IgD-negative memory B cell (primary cell): ENCODE measurements around the gene RHBDL3. TPM values are rescaled to one million over a fixed set of nuclear protein-coding genes. Genes with fewer than 3 reads are reported as not detected.
A peak's percentile ranks its signal among the peaks of the same experiment; 100 is the strongest.
"Not testable (repeated sequence)": the region's sequence is repeated elsewhere in the genome, so short reads cannot be mapped to it uniquely, and the experiment has no call there.

Source experiments
- H3K27ac Mint-ChIP-seq, 3 donors: one replicate each; pipeline ENCODE4 v1.8.0; 2020 to 2022; ENCODE audit warnings: mild to moderate bottlenecking in 3 of 3, mixed read lengths in 3 of 3, moderate library complexity in 1 of 3
- H3K27me3 Mint-ChIP-seq: one replicate; pipeline ENCODE4 v1.8.0; 2021; ENCODE audit warnings: mixed read lengths
- H3K36me3 Mint-ChIP-seq: one replicate; pipeline ENCODE4 v1.8.0; 2020; ENCODE audit warnings: mild to moderate bottlenecking, mixed read lengths
- H3K4me1 Mint-ChIP-seq, 3 donors: one replicate each; pipeline ENCODE4 v1.8.0; 2020 to 2022; ENCODE audit warnings: mixed read lengths in 3 of 3, mild to moderate bottlenecking in 1 of 3
- H3K4me3 Mint-ChIP-seq, 4 donors: one replicate each; pipeline ENCODE4 v1.8.0; 2020 to 2022; ENCODE audit warnings: mild to moderate bottlenecking in 4 of 4, mixed read lengths in 4 of 4, moderate library complexity in 3 of 4
- H3K9me3 Mint-ChIP-seq, 3 donors: one replicate each; pipeline ENCODE4 v1.8.0; 2020 to 2021; ENCODE audit warnings: mixed read lengths in 3 of 3, mild to moderate bottlenecking in 1 of 3
- polyA plus RNA-seq: library from polyadenylated mRNA; unstranded; fragments of 300-500 nt; fragmentation: Illumina TruSeq; gene quantifications from one replicate; pipeline ENCODE4 v1.2.3, GENCODE V29; 2021

Gene RHBDL3
- polyA plus RNA-seq, 1 donor from 2014 or later: not detected

DNA sequence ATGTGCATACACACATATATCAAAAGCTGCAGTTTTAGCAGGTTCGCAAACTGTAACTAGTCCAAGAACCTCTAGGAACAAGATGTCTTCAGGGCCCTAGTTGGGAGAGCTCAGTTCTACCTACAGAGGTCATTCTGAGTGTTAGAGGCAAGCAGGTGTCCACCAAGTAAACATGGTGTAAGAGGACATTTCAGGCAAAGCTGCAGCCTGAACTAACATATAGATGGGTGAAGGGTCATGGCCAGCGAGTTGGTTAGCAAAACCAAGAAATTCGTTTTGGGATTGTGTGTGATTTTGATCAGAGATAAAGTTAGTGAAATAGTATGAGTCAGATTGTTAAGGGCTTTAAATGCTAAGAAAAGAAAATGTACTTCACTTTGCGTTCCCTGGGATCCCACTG, 51.7 kb downstream of the RHBDL3 start:
- Mint-ChIP-seq H3K9me3 (no peaks in the 10 kb centered on the region), H3K27me3 (peaks cover 3% of the 10 kb centered on the region), H3K27ac (no peak overlapping the region), H3K4me3 (no peak overlapping the region), H3K36me3 (no peaks in the 10 kb centered on the region), H3K4me1 (peaks cover 6 to 10% (median 8%) of the 10 kb centered on the region in 3 donors)

- no peaks in the 10 kb centered on the region for H3K36me3 Mint-ChIP-seq
- H3K27me3 Mint-ChIP-seq: peaks cover 3% of the 10 kb centered on the region
- no peaks in the 10 kb centered on the region for H3K9me3 Mint-ChIP-seq
- peaks cover 6 to 10% (median 8%) of the 10 kb centered on the region in 3 donors for H3K4me1 Mint-ChIP-seq
- peak overlapping the region in 1 of 4 donors; percentile 79 for H3K4me3 Mint-ChIP-seq
- H3K27ac Mint-ChIP-seq: peak overlapping the region in 2 of 3 donors; percentile 28 to 40
Observed at GRCh38 chr17:32318071-32318470, 52.4 kb downstream of the RHBDL3 start.

- Mint-ChIP-seq H3K4me1 (peaks cover 13% of the 10 kb centered on the region in 3 donors), H3K27ac (peak overlapping the region; percentile 85 to 92 (median 88)), H3K4me3 (peak overlapping the region; percentile 73 to 95 (median 86)), H3K27me3 (peaks cover 3% of the 10 kb centered on the region), H3K9me3 (no peaks in the 10 kb centered on the region), H3K36me3 (no peaks in the 10 kb centered on the region)
Observed at GRCh38 chr17:32319548-32319905, 53.9 kb downstream of the RHBDL3 start.

DNA sequence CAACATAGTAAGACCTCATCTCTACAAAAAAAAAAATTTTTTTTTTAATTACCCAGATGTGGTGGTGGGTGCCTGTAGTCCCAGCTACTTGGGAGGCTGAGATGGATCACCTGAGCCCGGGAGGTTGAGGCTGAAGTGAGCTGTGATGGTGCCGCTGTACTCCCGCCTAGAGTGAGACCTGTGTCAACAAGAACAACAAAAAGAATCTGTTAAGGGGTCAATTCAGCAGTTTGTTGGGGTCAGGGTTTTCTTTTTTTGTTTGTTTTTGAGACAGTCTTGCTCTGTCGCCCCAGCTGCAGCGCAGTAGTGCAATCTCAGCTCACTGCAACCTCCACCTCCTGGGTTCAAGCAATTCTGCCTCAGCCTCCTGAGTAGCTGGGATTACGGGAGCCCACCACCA, 54.4 kb downstream of the RHBDL3 start:
- H3K9me3 Mint-ChIP-seq, H3K4me3 Mint-ChIP-seq, H3K36me3 Mint-ChIP-seq: not testable (repeated sequence)

GRCh38 chr17:32320847-32321246, 55.2 kb downstream of the RHBDL3 start:
- Mint-ChIP-seq H3K4me3 (no peak overlapping the region), H3K9me3 (no peaks in the 10 kb centered on the region), H3K4me1 (peaks cover 13% of the 10 kb centered on the region in 3 donors), H3K36me3 (no peaks in the 10 kb centered on the region), H3K27me3 (no peaks in the 10 kb centered on the region), H3K27ac (peak overlapping the region in 2 of 3 donors; percentile 48 to 50)

More for the DNA sequence above, 54.4 kb downstream of the RHBDL3 start:
- not testable (repeated sequence) for H3K27me3 Mint-ChIP-seq, H3K27ac Mint-ChIP-seq
- H3K4me1 Mint-ChIP-seq: peaks cover 13% of the 10 kb centered on the region in 3 donors

DNA sequence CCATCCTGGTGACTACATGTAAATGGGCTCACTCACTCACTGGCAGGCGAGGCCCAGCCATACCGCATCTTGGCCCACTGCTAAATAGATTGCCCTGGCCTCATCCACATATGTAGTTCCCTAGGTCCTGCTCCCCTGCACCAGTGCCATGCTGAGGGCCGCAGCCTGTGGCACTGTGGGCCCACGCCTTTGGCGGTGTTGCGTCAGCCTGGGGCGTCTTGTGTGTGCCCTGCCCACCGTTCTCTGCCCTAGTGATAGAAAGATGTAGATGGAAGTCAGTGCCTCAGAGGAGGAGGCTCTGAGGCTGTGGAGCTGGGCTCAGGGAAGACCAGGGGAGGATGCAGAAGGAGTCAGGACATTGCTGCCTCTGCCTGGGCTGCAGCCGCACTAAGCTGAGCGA, 57.4 kb downstream of the RHBDL3 start:
- no peaks in the 10 kb centered on the region for H3K36me3 Mint-ChIP-seq
- peaks cover 13 to 15% (median 13%) of the 10 kb centered on the region in 3 donors for H3K4me1 Mint-ChIP-seq
- peak overlapping the region in 1 of 3 donors; percentile 19 for H3K27ac Mint-ChIP-seq
- peak overlapping the region in 1 of 4 donors; percentile 61 for H3K4me3 Mint-ChIP-seq
- H3K9me3 Mint-ChIP-seq: no peaks in the 10 kb centered on the region
- no peaks in the 10 kb centered on the region for H3K27me3 Mint-ChIP-seq

- Mint-ChIP-seq H3K27ac (no peak overlapping the region), H3K36me3 (no peaks in the 10 kb centered on the region), H3K4me1 (peaks cover 11 to 15% (median 13%) of the 10 kb centered on the region in 3 donors), H3K9me3 (no peaks in the 10 kb centered on the region), H3K27me3 (no peaks in the 10 kb centered on the region), H3K4me3 (peak overlapping the region in 3 of 4 donors; percentile 9 to 28 (median 13))
Observed at GRCh38 chr17:32323811-32324491, 58.3 kb downstream of the RHBDL3 start.

DNA sequence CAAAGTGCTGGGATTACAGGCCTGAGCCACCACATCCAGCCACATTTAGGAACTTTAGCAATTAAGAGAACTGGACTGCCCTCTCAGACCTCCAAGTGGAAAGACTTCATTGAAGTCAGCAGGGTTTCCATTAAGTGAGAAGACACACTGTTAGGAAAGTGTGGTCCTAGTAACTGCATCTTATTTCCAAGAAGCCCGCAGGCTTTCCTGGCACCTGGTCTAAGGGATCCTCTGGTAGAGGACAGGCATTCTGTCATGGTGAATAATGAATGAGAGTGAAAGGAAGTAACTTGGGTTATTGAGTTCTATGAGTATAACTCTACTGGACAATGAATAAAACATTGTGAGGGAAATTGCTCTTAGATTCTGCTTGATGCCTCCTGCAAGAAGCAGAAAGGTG, 62.3 kb downstream of the RHBDL3 start:
- Mint-ChIP-seq H3K4me1 (peaks cover 7 to 12% (median 11%) of the 10 kb centered on the region in 3 donors), H3K4me3 (no peak overlapping the region), H3K27ac (peak overlapping the region in 1 of 3 donors; percentile 73), H3K27me3 (no peaks in the 10 kb centered on the region), H3K36me3 (peaks cover 8% of the 10 kb centered on the region), H3K9me3 (no peaks in the 10 kb centered on the region)

DNA sequence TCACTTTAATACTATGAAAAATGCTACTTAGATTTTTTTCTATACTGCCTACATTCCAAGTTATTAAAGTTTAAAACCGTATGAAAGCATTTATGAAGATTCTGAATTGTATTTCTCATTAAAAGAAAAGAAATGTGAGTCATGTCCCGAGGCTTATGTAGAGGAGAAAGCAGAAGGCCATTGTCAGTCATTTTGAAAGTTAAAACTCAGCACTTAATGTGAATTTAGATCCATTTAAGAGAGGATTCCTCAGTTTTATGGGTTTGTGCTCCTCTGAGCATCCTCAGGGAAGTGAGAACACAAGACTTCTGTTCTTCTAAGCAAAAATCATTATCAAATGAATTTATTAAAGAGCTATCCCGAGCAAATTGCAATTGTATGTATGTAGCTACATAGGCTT, 64.5 kb downstream of the RHBDL3 start:
- Mint-ChIP-seq H3K27me3 (no peaks in the 10 kb centered on the region), H3K4me3 (no peak overlapping the region), H3K36me3 (peaks cover 13% of the 10 kb centered on the region), H3K9me3 (no peaks in the 10 kb centered on the region), H3K4me1 (peaks cover 2 to 9% (median 5%) of the 10 kb centered on the region in 3 donors), H3K27ac (no peak overlapping the region)

DNA sequence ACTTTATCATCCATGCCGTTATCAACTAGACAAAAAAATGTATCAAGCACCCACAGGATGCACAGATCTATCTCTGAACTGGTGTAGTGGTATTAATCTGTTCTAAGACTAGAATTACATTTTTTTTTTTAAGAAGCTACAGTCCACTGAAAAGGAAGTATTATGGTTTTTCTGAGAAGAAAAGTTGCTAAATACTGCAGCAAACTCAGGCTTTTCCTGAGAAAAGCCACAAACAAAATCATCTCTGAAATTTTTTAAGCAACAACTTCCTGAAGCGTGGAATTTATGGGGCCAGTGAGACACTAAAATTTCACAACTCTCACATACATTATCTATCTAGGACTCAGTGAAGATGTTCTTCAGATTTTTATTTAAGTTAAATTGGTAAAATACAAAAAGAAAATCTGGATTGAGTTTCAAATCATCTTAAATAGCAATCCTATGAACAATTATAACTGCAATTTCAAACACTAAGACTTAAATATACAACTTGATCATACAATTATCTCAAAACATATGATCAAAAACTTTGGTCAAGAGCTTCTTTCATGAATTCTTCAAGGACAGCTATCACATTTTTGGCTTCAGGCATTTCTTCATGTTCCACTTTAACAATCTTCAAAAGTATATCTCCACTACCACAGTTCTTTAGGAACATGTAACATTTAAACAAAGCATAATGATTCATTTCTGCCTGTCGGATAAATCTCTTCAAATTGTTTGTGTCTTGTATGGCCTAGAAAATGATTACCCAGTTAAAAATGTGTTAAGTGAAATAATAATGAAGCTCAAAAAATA, 65.8 kb downstream of the RHBDL3 start:
- H3K36me3 Mint-ChIP-seq: peaks cover 18% of the 10 kb centered on the region

GRCh38 chr17:32333187-32333586, 67.6 kb downstream of the RHBDL3 start:
- Mint-ChIP-seq H3K9me3 (no peaks in the 10 kb centered on the region), H3K4me3 (no peak overlapping the region), H3K4me1 (peaks cover 2 to 5% (median 5%) of the 10 kb centered on the region in 3 donors), H3K27me3 (no peaks in the 10 kb centered on the region), H3K36me3 (peaks cover 18% of the 10 kb centered on the region), H3K27ac (no peak overlapping the region)

More for the DNA sequence above, 65.8 kb downstream of the RHBDL3 start:
- Mint-ChIP-seq H3K27me3 (no peaks in the 10 kb centered on the region), H3K4me3 (no peak overlapping the region), H3K9me3 (no peaks in the 10 kb centered on the region), H3K4me1 (peaks cover 2 to 9% (median 5%) of the 10 kb centered on the region in 3 donors), H3K27ac (peak overlapping the region in 1 of 3 donors; percentile 27)

DNA sequence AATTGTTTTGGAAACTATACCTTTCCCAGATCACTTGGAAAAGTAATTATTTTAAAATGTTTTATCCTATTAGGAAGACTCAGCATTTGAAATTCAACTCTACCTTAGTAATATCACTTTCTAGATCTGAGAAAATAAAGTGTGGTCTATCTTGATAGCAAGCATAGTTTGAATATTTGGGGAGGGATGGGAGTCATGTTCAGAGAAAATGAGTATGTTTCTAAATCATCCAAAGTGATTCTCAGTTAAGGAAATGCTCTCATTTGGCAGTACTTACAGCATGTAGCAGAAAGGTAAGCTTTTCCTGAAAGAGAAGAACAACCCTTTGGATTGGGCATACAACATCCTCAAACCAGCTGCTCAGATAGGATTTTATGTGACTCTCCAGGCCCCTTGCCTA, 69.4 kb downstream of the RHBDL3 start:
- H3K4me3 Mint-ChIP-seq: no peak overlapping the region
- H3K27me3 Mint-ChIP-seq: no peaks in the 10 kb centered on the region
- no peak overlapping the region for H3K27ac Mint-ChIP-seq
- peaks cover 2 to 4% (median 2%) of the 10 kb centered on the region in 3 donors for H3K4me1 Mint-ChIP-seq
- H3K36me3 Mint-ChIP-seq: peaks cover 17% of the 10 kb centered on the region
- H3K9me3 Mint-ChIP-seq: no peaks in the 10 kb centered on the region

- Mint-ChIP-seq H3K27ac (no peak overlapping the region), H3K9me3 (no peaks in the 10 kb centered on the region), H3K4me3 (no peak overlapping the region), H3K4me1 (peaks cover 0 to 2% (median 0%) of the 10 kb centered on the region in 3 donors), H3K36me3 (peaks cover 12% of the 10 kb centered on the region), H3K27me3 (no peaks in the 10 kb centered on the region)
Observed at GRCh38 chr17:32335687-32336086, 70.1 kb downstream of the RHBDL3 start.

- Mint-ChIP-seq H3K4me3 (peak overlapping the region; percentile 79 to 97 (median 94)), H3K27ac (peak overlapping the region; percentile 81 to 96 (median 81))
Observed at GRCh38 chr17:32341141-32341856, 75.7 kb downstream of the RHBDL3 start.

More at GRCh38 chr17:32341141-32341856, 75.7 kb downstream of the RHBDL3 start:
- Mint-ChIP-seq H3K27me3 (no peaks in the 10 kb centered on the region), H3K36me3 (no peaks in the 10 kb centered on the region), H3K4me1 (peaks cover 8 to 18% (median 16%) of the 10 kb centered on the region in 3 donors), H3K9me3 (no peaks in the 10 kb centered on the region)
